ENCODE measurements around the gene JPH3.

JPH3 gene

GRCh38 chr16:87696726-87697125 lies 94.4 kb downstream of the JPH3 start:
- DNase-seq (ENCODE audit: low read depth, low spot score): no peak

GRCh38 chr16:87697256-87697655 lies 94.9 kb downstream of the JPH3 start:
- no peak for DNase-seq (ENCODE audit: low read depth, low spot score)

- no peak for DNase-seq (ENCODE audit: low read depth, low spot score)
Measured at GRCh38 chr16:87697792-87698191, 95.5 kb downstream of the JPH3 start.

- no peak for DNase-seq (ENCODE audit: low read depth, low spot score)
Measured at GRCh38 chr16:87698241-87698640, 95.9 kb downstream of the JPH3 start.

GRCh38 chr16:87698676-87699199 lies 96.4 kb downstream of the JPH3 start:
- DNase-seq (ENCODE audit: low read depth, low spot score): no peak

GRCh38 chr16:87700406-87701077 lies 98.2 kb downstream of the JPH3 start:
- no peak for DNase-seq (ENCODE audit: low read depth, low spot score)

- DNase-seq (ENCODE audit: low read depth, low spot score): no peak
Measured at GRCh38 chr16:87701078-87701460, 98.8 kb downstream of the JPH3 start.

- DNase-seq (ENCODE audit: low read depth, low spot score): no peak
Measured at GRCh38 chr16:87701505-87701921, 99.2 kb downstream of the JPH3 start.

GRCh38 chr16:87702325-87702811 lies 100.1 kb downstream of the JPH3 start:
- peak; percentile 17 for DNase-seq (ENCODE audit: low read depth, low spot score)

GRCh38 chr16:87703071-87703470 lies 100.8 kb downstream of the JPH3 start:
- DNase-seq (ENCODE audit: low read depth, low spot score): no peak

GRCh38 chr16:87703835-87704375 lies 101.6 kb downstream of the JPH3 start:
- no peak for DNase-seq (ENCODE audit: low read depth, low spot score)

GRCh38 chr16:87704754-87705353 lies 102.5 kb downstream of the JPH3 start:
- DNase-seq (ENCODE audit: low read depth, low spot score): no peak

- no peak for DNase-seq (ENCODE audit: low read depth, low spot score)
Measured at GRCh38 chr16:87705771-87706277, 103.5 kb downstream of the JPH3 start.

GRCh38 chr16:87706278-87707000 lies 104.1 kb downstream of the JPH3 start:
- DNase-seq (ENCODE audit: low read depth, low spot score): no peak

- peak; percentile 9 for DNase-seq (ENCODE audit: low read depth, low spot score)
Measured at GRCh38 chr16:87707097-87707496, 104.8 kb downstream of the JPH3 start.

- DNase-seq (ENCODE audit: low read depth, low spot score): no peak
Measured at GRCh38 chr16:87707714-87708580, 105.6 kb downstream of the JPH3 start.

GRCh38 chr16:87708881-87709638 lies 106.8 kb downstream of the JPH3 start:
- no peak for DNase-seq (ENCODE audit: low read depth, low spot score)

GRCh38 chr16:87709677-87710076 lies 107.4 kb downstream of the JPH3 start:
- no peak for DNase-seq (ENCODE audit: low read depth, low spot score)

- no peak for DNase-seq (ENCODE audit: low read depth, low spot score)
Measured at GRCh38 chr16:87710887-87711286, 108.6 kb downstream of the JPH3 start.

- no peak for DNase-seq (ENCODE audit: low read depth, low spot score)
Measured at GRCh38 chr16:87712184-87712762, 110.0 kb downstream of the JPH3 start.

All from iPS DF 19.7 (cell line).